ENCODE data around the gene ARHGAP1. TPM values are rescaled to one million over a fixed set of nuclear protein-coding genes. Genes with fewer than 3 reads are reported as not detected.

The ARHGAP1 gene
- total RNA-seq, 1 experiment from 2014 or later: 64.2 TPM

- H2AFZ ChIP-seq: no peak overlapping the region
- no peaks in the 10 kb centered on the region for H3K9me3 ChIP-seq (ENCODE audit: insufficient read depth, low read depth)
- TF ChIP-seq EZH2 (IDR thresholded peaks at IDR 0.05; ENCODE audit: low read depth): no peak
- TF ChIP-seq, protein P1, sequence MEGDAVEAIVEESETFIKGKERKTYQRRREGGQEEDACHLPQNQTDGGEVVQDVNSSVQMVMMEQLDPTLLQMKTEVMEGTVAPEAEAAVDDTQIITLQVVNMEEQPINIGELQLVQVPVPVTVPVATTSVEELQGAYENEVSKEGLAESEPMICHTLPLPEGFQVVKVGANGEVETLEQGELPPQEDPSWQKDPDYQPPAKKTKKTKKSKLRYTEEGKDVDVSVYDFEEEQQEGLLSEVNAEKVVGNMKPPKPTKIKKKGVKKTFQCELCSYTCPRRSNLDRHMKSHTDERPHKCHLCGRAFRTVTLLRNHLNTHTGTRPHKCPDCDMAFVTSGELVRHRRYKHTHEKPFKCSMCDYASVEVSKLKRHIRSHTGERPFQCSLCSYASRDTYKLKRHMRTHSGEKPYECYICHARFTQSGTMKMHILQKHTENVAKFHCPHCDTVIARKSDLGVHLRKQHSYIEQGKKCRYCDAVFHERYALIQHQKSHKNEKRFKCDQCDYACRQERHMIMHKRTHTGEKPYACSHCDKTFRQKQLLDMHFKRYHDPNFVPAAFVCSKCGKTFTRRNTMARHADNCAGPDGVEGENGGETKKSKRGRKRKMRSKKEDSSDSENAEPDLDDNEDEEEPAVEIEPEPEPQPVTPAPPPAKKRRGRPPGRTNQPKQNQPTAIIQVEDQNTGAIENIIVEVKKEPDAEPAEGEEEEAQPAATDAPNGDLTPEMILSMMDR (conservative IDR thresholded peaks at IDR 0.05): no peak
- peaks cover 22% of the 10 kb centered on the region for H3K36me3 ChIP-seq (ENCODE audit: low read depth)
- POLR2A ChIA-PET (ENCODE audit: unreplicated experiment): interaction anchor here (0.5 kb wide), 1 partner anchor 376 kb away, joined by 4 read pairs; no protein-coding TSS in a partner anchor
- DNase-seq: no peak
- peaks cover 3% of the 10 kb centered on the region; the same call in 1 of the 2 replicates for H3F3A ChIP-seq (ENCODE audit: insufficient read depth, low read depth)
- no peaks in the 10 kb centered on the region for H3K27me3 ChIP-seq (ENCODE audit: insufficient read depth, low read depth)
- H3K4me3 ChIP-seq: no peak overlapping the region
- intact Hi-C loops (cut with micrococcal nuclease; ENCODE audit: unreplicated experiment): no loop called here
- no peak overlapping the region for H3K4me2 ChIP-seq
- no peaks in the 10 kb centered on the region for H3K9me2 ChIP-seq (ENCODE audit: insufficient read depth)
- BruUV-seq (replicated peaks): no TSS peak
- 0 out of 2 replicates have a peak, but pooled peaks cover 3% of the 10 kb centered on the region for H3K4me1 ChIP-seq (replicated peaks; ENCODE audit: insufficient read depth)
- CTCF ChIA-PET: no interaction called here
- H3K79me2 ChIP-seq (ENCODE audit: low read depth): peaks cover 28% of the 10 kb centered on the region; the same call in 1 of the 2 replicates
- H3K27ac ChIP-seq: no peak overlapping the region
- H4K20me1 ChIP-seq (ENCODE audit: insufficient read depth): peaks cover 10% of the 10 kb centered on the region
These were observed 70.2 kb downstream of the ARHGAP1 start for GRCh38 chr11:46630237-46630636.

- Histone ChIP-seq H3K9me2 (ENCODE audit: insufficient read depth) (no peaks in the 10 kb centered on the region), H3K4me2 (no peak overlapping the region), H3K4me1 (replicated peaks; ENCODE audit: insufficient read depth) (0 out of 2 replicates have a peak, but pooled peaks cover 11% of the 10 kb centered on the region), H4K20me1 (ENCODE audit: insufficient read depth) (peaks cover 14% of the 10 kb centered on the region), H2AFZ (no peak overlapping the region), H3K9me3 (ENCODE audit: insufficient read depth, low read depth) (no peaks in the 10 kb centered on the region), H3K79me2 (ENCODE audit: low read depth) (peaks cover 40% of the 10 kb centered on the region), H3K27me3 (ENCODE audit: insufficient read depth, low read depth) (no peaks in the 10 kb centered on the region), H3K27ac (no peak overlapping the region), H3K4me3 (no peak overlapping the region), H3F3A (ENCODE audit: insufficient read depth, low read depth) (peaks cover 8% of the 10 kb centered on the region), H3K36me3 (ENCODE audit: low read depth) (peaks cover 32% of the 10 kb centered on the region)
- ChIA-PET POLR2A (ENCODE audit: unreplicated experiment) (no interaction called here), CTCF (no interaction called here)
- intact Hi-C loops (cut with micrococcal nuclease; ENCODE audit: unreplicated experiment): no loop called here
- no peak for DNase-seq
- no TSS peak for BruUV-seq (replicated peaks)
- no peak for TF ChIP-seq EZH2 (IDR thresholded peaks at IDR 0.05; ENCODE audit: low read depth)
- TF ChIP-seq, protein P1 (conservative IDR thresholded peaks at IDR 0.05): no peak
These were observed 71.5 kb downstream of the ARHGAP1 start for GRCh38 chr11:46628961-46629360.

Other genes with a start within 250 kb of the ARHGAP1 start
- 41.4 and 41.9 TPM in 2 replicates for gene AMBRA1, start 106.6 kb downstream of the ARHGAP1 start, total RNA-seq (2021)
- 6.6 and 8.0 TPM in 2 replicates for gene HARBI1, start 83.4 kb downstream of the ARHGAP1 start, total RNA-seq (2021)
- gene ATG13, start 83.1 kb downstream of the ARHGAP1 start, total RNA-seq (2021): 109 TPM in 2 replicates
- gene ZNF408, start 412 bp upstream of the ARHGAP1 start, total RNA-seq (2021): 13.8 and 16.2 TPM in 2 replicates
- gene F2, start 18.6 kb upstream of the ARHGAP1 start, total RNA-seq (2021): 0.20 TPM in 1 of 2 replicates, not detected in the other
- 155 and 195 TPM in 2 replicates for gene CKAP5, start 145.7 kb upstream of the ARHGAP1 start, total RNA-seq (2021)
- gene LRP4, start 217.9 kb upstream of the ARHGAP1 start, total RNA-seq (2021): 9.6 and 15.7 TPM in 2 replicates
- gene CSTPP1, start 236.1 kb upstream of the ARHGAP1 start, total RNA-seq (2021): 87.2 and 88.3 TPM in 2 replicates